GM18517 (cell line): ENCODE measurements around the gene NINL.
"Not testable (repeated sequence)": the region's sequence is repeated elsewhere in the genome, so short reads cannot be mapped to it uniquely, and the experiment has no call there.

ENCODE experiments used
- ATAC-seq: cut with Tn5 transposase; IDR thresholded peaks from one replicate; pipeline ENCODE4 v1.9.1; 2021; ENCODE audit warnings: mild to moderate bottlenecking, moderate library complexity; ENCODE audit not compliant: unreplicated experiment

The NINL gene

DNA sequence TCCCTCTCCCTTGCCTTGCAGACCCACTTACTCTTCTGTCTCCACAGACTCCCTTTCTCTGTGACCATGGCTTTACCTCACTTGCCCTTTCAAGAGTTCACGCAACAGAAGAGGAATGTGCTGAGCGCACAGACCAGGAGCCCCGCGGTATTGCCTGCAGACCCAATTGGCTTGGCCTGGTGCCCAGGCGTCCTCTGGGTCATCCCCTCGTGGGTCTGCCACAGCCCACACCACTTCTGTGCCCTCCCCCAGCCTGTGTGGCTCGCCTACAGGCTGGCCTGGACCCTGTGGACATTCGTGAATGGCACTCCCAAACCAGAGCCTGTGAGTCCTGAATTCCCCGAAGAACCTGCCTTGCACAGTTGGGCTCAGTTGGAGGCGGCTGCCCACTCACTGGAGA is 15.3 kb upstream of the NINL start:
- no peak for ATAC-seq

DNA sequence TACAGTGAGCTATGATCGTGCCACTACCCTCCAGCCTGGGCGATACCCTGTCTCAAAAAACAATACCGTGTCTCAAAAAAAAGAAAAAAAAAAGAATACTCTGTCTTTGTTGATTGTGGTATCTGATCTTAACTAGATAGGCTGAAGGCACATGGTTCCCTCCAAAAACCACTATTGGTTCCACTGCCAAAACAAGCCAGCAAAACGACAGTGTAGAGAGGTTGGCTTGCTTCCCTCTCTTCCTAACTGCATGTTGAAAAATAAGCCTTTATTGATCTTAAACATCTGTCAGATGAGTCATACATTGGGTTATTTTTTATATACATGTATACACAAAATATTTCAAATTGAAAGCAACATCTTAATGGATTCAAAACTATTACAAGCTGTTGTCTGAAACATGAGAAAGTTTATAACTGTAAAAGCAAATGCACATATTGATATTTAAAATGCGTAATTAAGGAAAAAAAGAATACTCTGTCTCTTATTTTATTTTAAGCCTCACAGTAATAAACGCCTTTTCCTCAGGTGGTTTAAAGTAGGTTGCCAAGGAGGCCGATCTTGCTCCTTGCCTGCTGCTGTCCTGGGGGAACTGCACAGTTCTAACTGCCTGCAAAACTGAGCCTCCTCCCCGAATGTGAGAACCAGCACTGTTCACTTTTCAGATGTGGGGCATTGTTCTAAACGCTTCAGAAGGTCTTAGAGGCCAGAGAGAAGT is 7.0 kb upstream of the NINL start:
- ATAC-seq = no peak

GRCh38 chr20:25590778-25591177 is 5.4 kb upstream of the NINL start:
- not testable (repeated sequence) for ATAC-seq

GRCh38 chr20:25588491-25588890 is 3.2 kb upstream of the NINL start:
- no peak for ATAC-seq

DNA sequence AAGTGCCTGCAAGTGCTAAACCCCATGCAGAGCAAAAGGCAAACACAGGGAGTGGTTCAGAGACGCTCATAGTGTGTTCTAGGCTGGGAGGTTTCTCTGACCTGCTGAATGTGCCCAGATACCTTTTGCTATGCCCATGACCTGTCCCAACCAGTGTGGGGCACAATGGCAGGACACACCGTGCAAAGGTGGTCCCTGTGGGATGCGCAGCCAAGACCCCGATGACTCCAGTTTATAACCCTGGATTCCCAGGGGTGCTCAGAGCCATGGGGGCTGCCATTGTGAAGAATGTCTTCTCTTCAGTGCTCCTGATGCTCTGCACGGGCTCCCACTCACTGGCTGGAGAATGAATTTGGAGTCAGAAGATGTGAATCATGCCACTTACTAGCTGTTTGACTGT is 2.2 kb upstream of the NINL start:
- ATAC-seq = no peak

DNA sequence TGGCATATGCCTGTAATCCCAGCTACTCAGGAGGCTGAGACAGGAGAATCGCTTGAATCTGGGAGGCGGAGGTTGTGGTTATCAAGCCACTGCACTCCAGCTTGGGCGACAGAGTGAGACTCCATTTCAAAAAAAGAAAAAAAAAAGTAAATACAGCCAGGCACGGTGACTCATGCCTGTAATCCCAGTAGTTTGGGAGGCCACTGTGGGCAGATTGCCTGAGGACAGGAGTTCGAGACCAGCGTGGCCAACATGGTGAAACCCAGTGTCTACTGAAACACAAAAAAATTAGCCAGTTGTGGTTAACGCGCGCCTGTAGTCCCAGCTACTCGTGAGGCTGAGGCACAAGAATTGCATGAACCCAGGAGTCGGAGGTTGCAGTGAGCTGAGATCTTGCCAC is 1.5 kb upstream of the NINL start:
- ATAC-seq = no peak

DNA sequence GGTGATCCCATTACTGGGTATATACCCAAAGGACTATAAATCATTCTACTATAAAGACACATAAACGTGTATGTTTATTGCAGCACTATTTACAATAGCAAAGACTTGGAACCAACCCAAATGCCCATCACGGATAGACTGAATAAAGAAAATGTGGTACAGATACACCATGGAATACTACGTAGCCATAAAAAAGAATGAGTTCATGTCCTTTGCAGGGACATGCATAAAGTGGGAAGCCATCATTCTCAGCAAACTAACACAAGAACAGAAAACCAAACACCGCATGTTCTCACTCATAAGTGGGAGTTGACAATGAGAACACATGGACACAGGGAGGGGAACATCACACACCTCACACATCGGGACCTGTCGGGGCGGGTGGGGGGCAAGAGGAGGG is 1.7 kb downstream of the NINL start:
- not testable (repeated sequence) for ATAC-seq

DNA sequence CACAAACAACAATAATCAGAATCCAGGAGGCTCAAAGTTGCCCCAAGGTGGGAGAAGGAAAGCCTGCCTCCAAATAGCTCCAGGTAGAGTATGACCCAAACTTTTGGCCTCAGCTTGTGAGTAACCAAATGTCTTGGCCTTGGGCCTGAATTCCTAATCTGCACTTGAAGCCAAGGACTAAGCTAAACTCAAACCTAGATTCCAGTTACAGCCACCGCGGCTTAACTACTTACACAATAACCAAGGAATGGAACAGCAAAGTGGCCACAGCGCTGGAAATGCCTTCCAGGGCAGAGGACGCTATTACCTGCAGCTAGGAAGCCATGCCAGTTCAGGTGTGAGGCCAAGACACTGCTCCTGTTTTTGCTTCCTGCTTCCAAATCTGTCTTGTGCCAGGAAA is 4.6 kb downstream of the NINL start:
- no peak for ATAC-seq

DNA sequence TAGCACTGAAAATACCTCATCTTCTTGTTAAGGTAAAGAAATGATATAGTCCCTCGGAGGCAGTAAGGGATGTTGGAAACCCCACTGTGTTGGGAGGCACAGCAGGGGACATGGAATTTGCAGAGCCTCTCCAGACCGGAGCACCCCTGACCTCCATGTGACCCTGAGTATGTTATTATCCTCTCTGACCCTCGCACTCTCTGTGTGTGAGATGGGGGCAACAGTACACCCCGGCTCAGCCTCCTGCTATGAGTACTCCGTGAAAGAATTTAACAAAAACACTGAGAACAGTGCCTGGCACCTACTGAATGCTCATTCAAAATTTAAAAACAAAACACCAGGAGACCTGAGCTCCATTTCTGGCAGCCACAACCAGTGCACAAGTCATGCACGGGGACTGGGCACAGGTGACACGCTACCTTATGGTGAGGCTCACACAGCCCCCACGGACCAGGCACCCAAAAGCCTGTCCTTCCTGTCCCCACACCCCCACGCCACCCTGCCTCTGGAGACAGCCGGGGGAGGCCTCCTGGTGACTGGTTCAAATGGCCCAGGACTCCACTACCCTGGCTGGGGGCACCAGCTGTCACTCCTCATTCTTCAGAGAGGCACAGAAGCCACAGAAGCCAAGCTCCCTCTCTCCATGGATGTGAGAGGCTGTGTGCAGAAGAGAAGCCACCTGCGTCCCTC is 6.1 kb downstream of the NINL start:
- no peak for ATAC-seq

DNA sequence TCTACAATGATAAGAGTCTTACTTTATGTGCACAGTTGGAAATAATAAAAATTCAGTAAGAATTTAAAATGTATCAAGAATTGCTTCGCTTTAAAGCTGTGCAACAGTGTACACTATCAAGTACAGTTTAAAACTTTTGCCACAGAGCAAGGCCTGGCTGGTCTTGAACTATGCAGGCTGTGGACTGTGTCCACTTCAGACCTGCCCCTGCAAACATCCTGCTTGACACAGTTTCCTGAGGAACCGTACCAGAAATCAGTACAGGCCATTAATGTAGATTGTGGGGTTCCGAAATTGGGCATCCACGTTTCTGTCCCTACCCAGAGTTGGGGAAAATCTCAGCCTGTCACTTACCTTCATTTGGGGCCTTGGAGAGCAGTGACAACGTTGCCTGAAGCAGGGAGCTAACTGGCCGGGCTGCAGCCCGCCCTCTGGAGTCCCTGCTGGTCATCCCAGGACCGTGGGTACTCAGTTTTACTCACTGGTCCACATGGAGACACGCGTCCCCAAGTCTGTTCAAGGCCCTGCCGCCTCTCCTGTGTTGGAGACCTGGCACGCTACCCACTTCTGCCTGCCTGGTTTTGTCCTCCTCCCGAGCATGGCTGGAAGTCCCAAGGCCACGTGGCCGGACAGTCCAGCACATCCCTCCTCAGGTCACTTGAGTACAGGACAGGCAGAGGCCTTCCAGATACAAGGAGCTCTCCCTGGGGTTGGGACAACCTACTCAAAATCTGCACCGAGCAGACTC is 8.4 kb downstream of the NINL start:
- no peak for ATAC-seq

DNA sequence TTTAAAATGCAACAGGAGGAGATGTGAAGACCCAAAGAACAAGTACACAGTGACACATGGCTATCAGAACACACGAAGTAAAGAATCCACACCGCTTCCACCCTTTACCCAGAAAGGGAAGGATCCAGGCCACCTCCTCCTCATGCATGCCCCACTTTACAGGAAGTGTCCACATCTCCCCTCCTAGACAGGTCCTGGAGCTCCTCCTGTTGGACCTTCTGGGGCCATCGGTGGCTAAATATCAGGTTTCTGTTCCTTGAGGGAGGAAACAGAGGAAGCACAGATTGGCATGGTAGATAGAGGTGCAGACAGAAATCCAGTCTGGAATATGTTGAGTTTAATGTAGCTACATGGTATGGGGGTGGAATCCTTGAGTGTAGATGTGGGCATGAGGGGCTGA is 10.9 kb downstream of the NINL start:
- ATAC-seq = no peak

- ATAC-seq = no peak
Measured at GRCh38 chr20:25573288-25574251, 11.8 kb downstream of the NINL start.

- no peak for ATAC-seq
Measured at GRCh38 chr20:25571817-25572216, 13.5 kb downstream of the NINL start.

GRCh38 chr20:25571240-25571639 is 14.1 kb downstream of the NINL start:
- ATAC-seq = no peak

GRCh38 chr20:25570148-25570530 is 15.2 kb downstream of the NINL start:
- no peak for ATAC-seq

GRCh38 chr20:25567286-25567685 is 18.0 kb downstream of the NINL start:
- no peak for ATAC-seq

DNA sequence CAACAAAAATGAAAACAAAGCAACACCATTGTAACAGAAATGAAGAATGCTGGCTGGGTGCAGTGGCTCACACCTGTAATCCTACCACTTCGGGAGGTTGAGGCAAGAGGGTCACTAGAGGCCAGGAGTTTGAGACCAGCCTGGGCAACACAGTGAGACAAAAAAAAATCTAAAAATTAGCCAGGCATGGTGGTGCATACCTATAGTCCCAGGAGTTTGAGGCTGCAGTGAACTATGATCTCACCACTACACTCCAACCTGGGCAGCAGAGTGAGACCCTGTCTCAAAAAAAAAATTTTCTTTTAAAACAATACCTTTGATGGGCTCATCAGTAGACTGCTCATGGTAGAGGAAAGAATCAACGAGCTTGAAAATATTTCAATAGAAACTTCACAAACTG is 18.5 kb downstream of the NINL start:
- no peak for ATAC-seq

- no peak for ATAC-seq
Measured at GRCh38 chr20:25565578-25566157, 19.7 kb downstream of the NINL start.

DNA sequence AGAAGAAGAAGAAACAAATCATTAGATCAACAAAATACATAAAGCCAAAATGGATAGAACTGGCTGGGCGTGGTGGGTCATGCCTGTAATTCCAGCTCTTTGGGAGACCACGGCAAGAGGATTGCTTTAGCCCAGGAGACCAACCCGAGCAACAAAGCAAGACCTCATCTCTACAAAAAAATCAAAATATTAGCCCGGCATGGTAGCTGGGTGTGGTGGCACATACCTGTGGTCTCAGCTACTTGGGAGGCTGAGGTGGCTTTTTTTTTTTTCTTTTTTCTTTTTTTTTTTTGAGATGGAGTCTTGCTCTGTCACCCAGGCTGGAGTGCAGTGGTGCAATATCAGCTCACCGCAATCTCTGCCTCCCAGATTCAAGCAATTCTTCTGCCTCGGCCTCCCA is 21.5 kb downstream of the NINL start:
- no peak for ATAC-seq

DNA sequence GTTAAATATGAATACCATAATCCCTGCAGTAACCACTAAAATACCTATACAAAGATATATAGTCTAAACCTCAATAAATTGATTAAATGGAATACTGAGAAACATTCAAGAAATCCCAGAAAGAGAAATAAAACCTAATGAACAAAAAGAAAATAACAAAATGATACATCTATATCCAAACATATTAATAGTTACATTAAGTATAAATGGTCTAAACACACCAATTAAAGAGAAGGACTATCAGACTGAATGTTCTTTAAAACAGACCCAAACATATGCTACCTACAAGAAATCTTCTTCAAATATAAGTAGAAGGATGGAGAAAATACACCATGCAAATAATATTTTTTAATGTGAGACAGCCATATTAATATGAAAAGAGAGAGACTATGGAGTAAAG is 22.0 kb downstream of the NINL start:
- no peak for ATAC-seq

GRCh38 chr20:25561771-25562170 is 23.6 kb downstream of the NINL start:
- ATAC-seq = not testable (repeated sequence)
